HepG2 (cell line): ENCODE data around the gene SP7. TPM values are rescaled to one million over a fixed set of nuclear protein-coding genes. Genes with fewer than 3 reads are reported as not detected.

Experiments
- AHR ChIP-seq: IDR thresholded peaks from 2 replicates; pipeline ENCODE4 v1.6.1; 2018; ENCODE audit warnings: missing genetic modification reagents, missing compliant biosample characterization
- BRD4 ChIP-seq: sonication (generic); formaldehyde crosslinking; IDR thresholded peaks from 2 replicates; pipeline ENCODE4 v1.4.0; 2020; ENCODE audit warnings: missing genetic modification reagents
- ELF4 ChIP-seq: sonication (generic); formaldehyde crosslinking; IDR thresholded peaks from 2 replicates; pipeline ENCODE4 v1.5.0; 2020; ENCODE audit warnings: missing genetic modification reagents, mild to moderate bottlenecking, moderate library complexity, borderline replicate concordance
- HMG20A ChIP-seq: IDR thresholded peaks from 2 replicates; pipeline ENCODE4 v1.6.1; 2016; ENCODE audit warnings: borderline replicate concordance
- HNRNPL ChIP-seq: fragments of 200-400 bp; formaldehyde crosslinking; IDR thresholded peaks from 2 replicates; pipeline ENCODE4 v1.6.1; 2017; ENCODE audit warnings: mild to moderate bottlenecking, low read depth, low read length
- MXD4 ChIP-seq: IDR thresholded peaks from 2 replicates; pipeline ENCODE4 v1.6.1; 2016; ENCODE audit warnings: mild to moderate bottlenecking, missing biosample characterization, missing genetic modification reagents
- NFE2 ChIP-seq: sonication (generic); formaldehyde crosslinking; IDR thresholded peaks from 2 replicates; pipeline ENCODE4 v1.4.0; 2020; ENCODE audit warnings: missing genetic modification reagents
- POLR2G ChIP-seq: fragments of 200-400 bp; formaldehyde crosslinking; IDR thresholded peaks from 2 replicates; pipeline ENCODE4 v1.6.1; 2018; ENCODE audit warnings: mild to moderate bottlenecking, low read depth, low read length, moderate library complexity
- REPIN1 ChIP-seq: sonication (generic); formaldehyde crosslinking; IDR thresholded peaks from 2 replicates; pipeline ENCODE4 v1.8.0; 2022; ENCODE audit warnings: missing genetic modification reagents, low read depth, mild to moderate bottlenecking, borderline replicate concordance
- RERE ChIP-seq: IDR thresholded peaks from 2 replicates; pipeline ENCODE4 v1.6.1; 2016; ENCODE audit warnings: low read depth, missing genetic modification reagents, missing compliant biosample characterization
- ZBTB7B ChIP-seq: sonication (generic); formaldehyde crosslinking; IDR thresholded peaks from 2 replicates; pipeline ENCODE4 v1.4.0; 2020; ENCODE audit warnings: missing genetic modification reagents
- ZNF136 ChIP-seq: sonication (generic); formaldehyde crosslinking; IDR thresholded peaks from 2 replicates; pipeline ENCODE4 v1.8.1; 2022; ENCODE audit warnings: low read depth, mild to moderate bottlenecking, moderate library complexity, missing genetic modification reagents
- ZNF235 ChIP-seq: sonication (generic); formaldehyde crosslinking; IDR thresholded peaks from 2 replicates; pipeline ENCODE4 v1.8.1; 2023; ENCODE audit warnings: mild to moderate bottlenecking, missing genetic modification reagents, borderline replicate concordance
- ZNF281 ChIP-seq: sonication (generic); formaldehyde crosslinking; IDR thresholded peaks from 2 replicates; pipeline ENCODE4 v1.4.0; 2020; ENCODE audit warnings: missing genetic modification reagents, borderline replicate concordance
- ZNF451 ChIP-seq: sonication (generic); formaldehyde crosslinking; IDR thresholded peaks from 2 replicates; pipeline ENCODE4 v1.5.0; 2020; ENCODE audit warnings: mild to moderate bottlenecking, missing genetic modification reagents
- ZNF879 ChIP-seq: sonication (generic); formaldehyde crosslinking; IDR thresholded peaks from 2 replicates; pipeline ENCODE4 v1.8.1; 2023; ENCODE audit warnings: missing genetic modification reagents
- polyA plus RNA-seq, 8 experiments: library from polyadenylated mRNA; depleted of rRNA in 3 of 8; stranded (reverse) in 7 of 8; unstranded in 1 of 8; fragments of >200 nt; fragmentation: Illumina TruSeq in 4 of 8; extraction: Trizol in 4 of 8; gene quantifications; 2 replicates each; pipeline versions ENCODE4 v1.2.1 to v1.2.3, GENCODE V29; 2011 to 2016; ENCODE audit warnings: low read depth in 4 of 8, missing spikeins in 1 of 8, mixed read lengths in 1 of 8; ENCODE audit not compliant: insufficient read depth in 1 of 8
- total RNA-seq, 5 experiments: library from RNA; depleted of rRNA; stranded (reverse); fragments of >200 nt; fragmentation: Illumina TruSeq; extraction: Trizol; gene quantifications; 2 replicates each; pipeline ENCODE4 v1.2.3, GENCODE V29; 2016; ENCODE audit warnings: low read depth in 1 of 5
- TF ChIP-seq, protein P1 (sequence below): sonication (generic); formaldehyde crosslinking; IDR thresholded peaks from 2 replicates; pipeline ENCODE4 v1.8.1; 2022; ENCODE audit warnings: low read depth, mild to moderate bottlenecking, missing genetic modification reagents
- TF ChIP-seq, protein P2 (sequence below): sonication (generic); formaldehyde crosslinking; IDR thresholded peaks from 2 replicates; pipeline ENCODE4 v1.4.0; 2020; ENCODE audit warnings: missing genetic modification reagents

SP7 gene
- total and polyA plus RNA-seq, 2 of the 13 experiments (the other 11 are each of a cell fraction or from before 2014, with no cell fraction given) = not detected

GRCh38 chr12:53324779-53325510 lies 11.2 kb downstream of the SP7 start (continued):
- TF ChIP-seq, protein P1, sequence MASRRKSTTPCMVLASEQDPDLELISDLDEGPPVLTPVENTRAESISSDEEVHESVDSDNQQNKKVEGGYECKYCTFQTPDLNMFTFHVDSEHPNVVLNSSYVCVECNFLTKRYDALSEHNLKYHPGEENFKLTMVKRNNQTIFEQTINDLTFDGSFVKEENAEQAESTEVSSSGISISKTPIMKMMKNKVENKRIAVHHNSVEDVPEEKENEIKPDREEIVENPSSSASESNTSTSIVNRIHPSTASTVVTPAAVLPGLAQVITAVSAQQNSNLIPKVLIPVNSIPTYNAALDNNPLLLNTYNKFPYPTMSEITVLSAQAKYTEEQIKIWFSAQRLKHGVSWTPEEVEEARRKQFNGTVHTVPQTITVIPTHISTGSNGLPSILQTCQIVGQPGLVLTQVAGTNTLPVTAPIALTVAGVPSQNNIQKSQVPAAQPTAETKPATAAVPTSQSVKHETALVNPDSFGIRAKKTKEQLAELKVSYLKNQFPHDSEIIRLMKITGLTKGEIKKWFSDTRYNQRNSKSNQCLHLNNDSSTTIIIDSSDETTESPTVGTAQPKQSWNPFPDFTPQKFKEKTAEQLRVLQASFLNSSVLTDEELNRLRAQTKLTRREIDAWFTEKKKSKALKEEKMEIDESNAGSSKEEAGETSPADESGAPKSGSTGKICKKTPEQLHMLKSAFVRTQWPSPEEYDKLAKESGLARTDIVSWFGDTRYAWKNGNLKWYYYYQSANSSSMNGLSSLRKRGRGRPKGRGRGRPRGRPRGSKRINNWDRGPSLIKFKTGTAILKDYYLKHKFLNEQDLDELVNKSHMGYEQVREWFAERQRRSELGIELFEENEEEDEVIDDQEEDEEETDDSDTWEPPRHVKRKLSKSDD (CRISPR knock-in tag) = no peak
- TF ChIP-seq, protein P2, sequence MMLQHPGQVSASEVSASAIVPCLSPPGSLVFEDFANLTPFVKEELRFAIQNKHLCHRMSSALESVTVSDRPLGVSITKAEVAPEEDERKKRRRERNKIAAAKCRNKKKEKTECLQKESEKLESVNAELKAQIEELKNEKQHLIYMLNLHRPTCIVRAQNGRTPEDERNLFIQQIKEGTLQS (CRISPR knock-in tag) = 0 out of 2 replicates have a peak, but pooled peaks have one; percentile 15
- TF ChIP-seq REPIN1 (CRISPR knock-in tag) (peak; percentile 80; the same call in 1 of the 2 replicates), RERE (no peak), ZNF879 (CRISPR knock-in tag) (0 out of 2 replicates have a peak, but pooled peaks have one; percentile 31), ZNF281 (CRISPR knock-in tag) (peak; percentile 39; the same call in 1 of the 2 replicates), HMG20A (CRISPR knock-in tag) (no peak), ZNF136 (CRISPR knock-in tag) (peak; percentile 61; the same call in 1 of the 2 replicates), ZNF451 (CRISPR knock-in tag) (peak; percentile 53; the same call in 1 of the 2 replicates), AHR (CRISPR knock-in tag) (peak; percentile 69), HNRNPL (peak; percentile 76; the same call in 1 of the 2 replicates), ZBTB7B (CRISPR knock-in tag) (peak; percentile 60; the same call in 1 of the 2 replicates), BRD4 (CRISPR knock-in tag) (peak; percentile 68), ZNF235 (no peak; the same call in 1 of the 2 replicates), POLR2G (peak; percentile 89), NFE2 (no peak), MXD4 (CRISPR knock-in tag) (peak; percentile 76; the same call in 1 of the 2 replicates), ELF4 (peak; percentile 74; the same call in 1 of the 2 replicates)
